Muscle layer of duodenum (tissue), 2 donors: ENCODE data around the gene SCN3A.

Experiments used
- H3K27ac ChIP-seq: one replicate; pipeline ENCODE4 v1.7.0; 2013; ENCODE audit warnings: mild to moderate bottlenecking, low read length
- H3K27me3 ChIP-seq: one replicate; pipeline ENCODE4 v1.7.0; 2013; ENCODE audit warnings: low read depth, mild to moderate bottlenecking, control low read depth, low read length
- H3K36me3 ChIP-seq, 2 donors: one replicate each; pipeline ENCODE4 v1.7.0; 2013; ENCODE audit warnings: low read length in 2 of 2, control low read depth in 1 of 2, mild to moderate bottlenecking in 1 of 2; ENCODE audit not compliant: insufficient read depth in 2 of 2, control insufficient read depth in 1 of 2
- H3K4me1 ChIP-seq, 2 donors: one replicate each; pipeline ENCODE4 v1.7.0; 2013; ENCODE audit warnings: low read length in 2 of 2, mild to moderate bottlenecking in 2 of 2, control low read depth in 1 of 2, moderate library complexity in 1 of 2; ENCODE audit not compliant: insufficient read depth in 2 of 2, control insufficient read depth in 1 of 2
- H3K4me3 ChIP-seq, 2 donors: one replicate each; pipeline ENCODE4 v1.7.0; 2013; ENCODE audit warnings: low read length in 2 of 2, low read depth in 1 of 2, mild to moderate bottlenecking in 1 of 2
- H3K9me3 ChIP-seq, 2 donors: one replicate each; pipeline ENCODE4 v1.7.0; 2013; ENCODE audit warnings: low read length in 2 of 2, control low read depth in 1 of 2, mild to moderate bottlenecking in 1 of 2; ENCODE audit not compliant: control insufficient read depth in 1 of 2
- donor health status: healthy.

Gene SCN3A

DNA sequence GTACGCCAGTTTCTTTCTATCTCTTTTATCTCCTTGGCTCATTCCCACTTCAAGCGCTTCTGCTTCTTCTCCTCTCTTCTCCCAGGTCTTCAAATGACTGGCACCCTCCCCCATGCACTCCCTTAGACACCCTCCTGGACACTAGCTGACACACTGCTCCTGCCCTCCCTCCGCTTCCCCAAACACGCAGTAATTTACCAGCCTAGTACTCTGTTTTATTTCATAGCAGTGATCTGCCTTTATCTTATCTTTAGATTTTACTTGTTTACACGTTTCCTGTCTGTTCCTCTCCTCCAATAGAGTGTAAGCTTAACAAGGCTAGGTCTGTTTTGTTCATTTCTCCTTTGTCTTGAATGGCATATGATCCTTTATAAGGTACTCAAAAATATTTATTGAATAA lies 93.9 kb downstream of the SCN3A start:
- no peaks in the 10 kb centered on the region for H3K27me3 ChIP-seq
- no peak overlapping the region for H3K27ac ChIP-seq
- no peaks in the 10 kb centered on the region for H3K9me3 ChIP-seq
- H3K4me1 ChIP-seq = peaks cover 0 to 8% of the 10 kb centered on the region in 2 donors
- H3K4me3 ChIP-seq = no peak overlapping the region
- no peaks in the 10 kb centered on the region for H3K36me3 ChIP-seq

DNA sequence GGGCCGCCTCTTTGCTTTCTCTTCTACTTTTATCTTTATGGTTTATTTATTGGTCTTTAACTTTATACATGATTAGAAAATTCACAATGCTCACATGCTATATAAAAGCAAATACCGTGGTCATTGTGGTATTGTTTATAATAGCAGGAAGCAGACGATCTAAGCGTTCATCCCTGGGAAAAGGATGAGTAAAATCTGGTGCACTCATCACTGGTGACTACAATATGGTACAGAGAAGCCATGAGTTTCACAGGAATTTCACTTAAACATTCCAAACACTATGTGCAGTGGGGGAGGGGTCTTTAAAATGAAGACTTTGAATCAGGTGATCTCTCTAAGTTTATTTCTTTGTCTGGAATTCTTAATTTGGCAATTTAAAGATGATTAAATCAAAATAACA lies 97.9 kb downstream of the SCN3A start:
- Histone ChIP-seq H3K4me1 (no peaks in the 10 kb centered on the region), H3K27me3 (no peaks in the 10 kb centered on the region), H3K4me3 (no peak overlapping the region), H3K9me3 (no peaks in the 10 kb centered on the region), H3K36me3 (no peaks in the 10 kb centered on the region), H3K27ac (no peak overlapping the region)

DNA sequence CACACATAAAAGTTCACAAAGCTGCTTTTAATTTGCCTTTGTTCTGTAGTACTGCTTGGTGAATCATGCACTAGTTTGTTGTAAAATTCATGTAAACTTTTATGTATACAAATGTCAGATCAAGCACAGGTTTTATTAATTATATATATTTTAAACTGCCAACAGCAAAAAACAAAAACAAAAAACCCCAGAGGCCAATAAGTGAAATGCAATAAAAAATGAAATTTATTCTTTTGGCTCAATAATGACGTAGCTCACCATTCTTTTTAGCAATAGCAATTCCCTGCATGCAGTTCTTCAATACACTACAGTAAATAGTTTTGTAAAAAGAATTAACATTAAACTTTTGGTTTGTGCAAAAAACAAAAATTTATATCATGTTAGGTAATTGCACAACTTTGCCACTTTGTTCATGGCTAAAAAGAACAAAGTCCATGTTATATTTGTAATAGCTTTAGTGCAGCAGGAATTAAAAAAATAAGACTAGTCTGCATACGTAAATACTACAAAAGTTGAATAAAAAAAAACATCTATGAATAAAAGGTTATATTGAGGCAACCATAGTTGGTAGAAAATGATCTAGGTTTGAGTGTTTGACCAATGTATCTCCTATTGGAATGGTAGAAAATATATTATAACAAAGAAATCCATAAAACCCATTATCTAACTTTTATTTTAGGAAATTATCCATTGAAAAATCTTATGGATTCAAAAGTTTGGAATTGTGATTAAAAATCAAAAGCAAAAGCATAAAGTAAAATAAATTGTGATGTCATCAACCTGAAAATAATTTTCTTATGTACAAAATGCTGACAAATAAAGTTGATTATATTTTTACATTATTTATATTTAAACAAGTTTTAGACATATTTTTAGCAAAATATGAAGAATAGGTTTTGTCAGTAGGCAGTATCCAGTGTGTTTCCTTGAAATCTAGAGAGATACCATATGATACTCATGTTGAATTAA lies 115.6 kb downstream of the SCN3A start:
- no peak overlapping the region for H3K4me3 ChIP-seq
- H3K27me3 ChIP-seq = no peaks in the 10 kb centered on the region
- no peaks in the 10 kb centered on the region for H3K9me3 ChIP-seq
- no peak overlapping the region for H3K27ac ChIP-seq
- H3K4me1 ChIP-seq = no peaks in the 10 kb centered on the region
- no peaks in the 10 kb centered on the region for H3K36me3 ChIP-seq

DNA sequence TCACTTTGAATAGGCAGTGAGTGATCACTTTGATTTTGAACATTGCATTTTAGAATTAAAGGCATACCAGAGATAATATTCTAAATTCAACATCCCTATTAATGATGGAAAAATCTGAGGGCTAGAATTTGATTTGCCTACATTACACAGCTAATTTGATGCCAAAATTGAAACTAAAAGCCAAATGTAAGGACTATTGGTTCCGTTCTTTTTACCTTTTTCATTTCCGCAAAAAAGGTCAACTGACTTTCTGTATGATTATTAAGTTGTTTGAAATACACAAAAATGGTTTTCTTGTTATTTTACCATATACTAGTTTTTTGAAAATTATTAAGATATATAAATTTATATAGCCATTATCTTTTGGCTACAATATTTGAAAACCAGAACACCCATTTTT lies 117.5 kb downstream of the SCN3A start:
- Histone ChIP-seq H3K4me1 (no peaks in the 10 kb centered on the region), H3K27me3 (no peaks in the 10 kb centered on the region), H3K9me3 (no peaks in the 10 kb centered on the region)

DNA sequence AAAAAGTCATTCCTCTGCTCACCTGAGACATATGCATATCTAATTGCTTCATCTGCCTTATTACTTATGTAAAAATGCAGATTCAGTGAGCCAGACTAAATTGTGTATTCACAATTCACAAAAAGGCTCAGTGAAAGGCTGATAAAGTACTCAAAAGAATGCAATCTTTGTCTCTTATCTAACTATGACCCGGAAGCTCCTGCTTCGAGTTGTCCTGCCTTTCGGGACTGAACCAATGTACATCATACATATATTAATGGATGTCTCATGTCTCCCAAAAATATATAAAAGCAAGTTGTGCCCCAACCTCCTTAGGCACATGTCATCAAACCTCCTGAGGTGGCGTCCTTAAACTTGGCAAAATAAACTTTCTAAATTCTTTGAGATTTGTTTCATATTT lies 120.5 kb downstream of the SCN3A start:
- no peaks in the 10 kb centered on the region for H3K4me1 ChIP-seq
- no peaks in the 10 kb centered on the region for H3K27me3 ChIP-seq
- no peaks in the 10 kb centered on the region for H3K9me3 ChIP-seq
- no peaks in the 10 kb centered on the region for H3K36me3 ChIP-seq
- no peak overlapping the region for H3K4me3 ChIP-seq
- H3K27ac ChIP-seq = no peak overlapping the region

More for the DNA sequence above, 117.5 kb downstream of the SCN3A start:
- Histone ChIP-seq H3K4me3 (no peak overlapping the region), H3K36me3 (no peaks in the 10 kb centered on the region), H3K27ac (no peak overlapping the region)

DNA sequence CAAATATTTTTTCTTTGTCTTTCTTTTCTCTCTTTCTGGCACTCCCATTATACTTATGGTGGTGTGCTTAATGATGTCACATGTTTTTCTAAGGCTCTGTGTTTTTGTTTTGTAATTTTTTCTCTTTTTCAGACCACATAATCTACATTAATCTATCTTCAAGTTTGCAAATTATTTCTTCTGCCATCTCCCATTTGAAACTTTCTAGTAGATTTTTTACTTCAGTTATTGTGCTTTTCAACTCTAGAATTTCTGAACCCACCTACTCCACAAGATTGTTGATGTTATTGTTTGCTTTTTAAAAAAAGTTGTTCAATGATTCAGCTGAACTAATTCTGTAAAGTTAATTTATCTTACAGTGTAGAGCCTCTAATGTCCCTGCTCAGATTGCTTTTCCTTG lies 121.4 kb downstream of the SCN3A start:
- no peaks in the 10 kb centered on the region for H3K9me3 ChIP-seq

DNA sequence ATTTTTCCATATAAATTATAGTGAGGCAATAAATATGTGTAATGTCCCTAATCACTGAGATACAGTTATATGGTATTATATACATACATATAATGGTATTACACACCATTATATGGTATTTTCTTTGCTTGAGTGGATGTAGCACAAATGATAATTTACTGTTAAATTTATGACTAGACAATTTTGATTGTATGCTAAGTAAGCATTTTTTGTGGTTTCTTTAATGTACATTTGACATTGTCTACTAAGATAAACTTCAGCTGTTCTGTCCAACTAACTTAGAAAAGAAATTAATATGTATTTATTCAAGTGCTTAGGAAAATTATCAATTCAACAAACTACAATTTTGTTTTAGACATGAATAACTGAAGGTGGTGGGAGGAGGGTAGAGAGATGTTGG lies 122.6 kb downstream of the SCN3A start:
- Histone ChIP-seq H3K27ac (no peak overlapping the region), H3K36me3 (no peaks in the 10 kb centered on the region), H3K4me3 (no peak overlapping the region), H3K4me1 (no peaks in the 10 kb centered on the region), H3K9me3 (no peaks in the 10 kb centered on the region), H3K27me3 (no peaks in the 10 kb centered on the region)

More for the DNA sequence above, 121.4 kb downstream of the SCN3A start:
- Histone ChIP-seq H3K27me3 (no peaks in the 10 kb centered on the region), H3K4me1 (no peaks in the 10 kb centered on the region), H3K4me3 (no peak overlapping the region), H3K27ac (no peak overlapping the region), H3K36me3 (no peaks in the 10 kb centered on the region)

DNA sequence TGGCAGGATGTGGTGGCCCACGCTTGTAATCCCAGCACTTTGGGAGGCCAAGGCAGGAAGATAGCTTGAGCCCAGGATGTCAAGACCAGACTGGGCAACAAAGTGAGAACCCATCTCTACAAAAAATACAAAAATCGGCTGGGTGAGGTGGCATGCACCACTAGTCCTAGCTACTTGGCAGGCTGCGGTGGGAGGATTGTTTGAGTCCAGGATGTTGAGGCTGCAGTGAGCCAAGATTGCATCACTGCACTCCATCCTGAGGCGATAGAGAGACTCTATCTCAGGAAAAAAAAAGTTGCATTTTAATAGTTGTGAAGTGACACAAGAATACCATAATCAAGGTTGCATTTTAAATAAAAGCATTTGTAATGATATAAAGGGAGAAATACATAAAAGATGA lies 124.4 kb downstream of the SCN3A start:
- H3K9me3 ChIP-seq = peaks cover 0 to 8% of the 10 kb centered on the region in 2 donors
- H3K4me3 ChIP-seq = no peak overlapping the region
- no peak overlapping the region for H3K27ac ChIP-seq
- no peaks in the 10 kb centered on the region for H3K4me1 ChIP-seq
- H3K36me3 ChIP-seq = no peaks in the 10 kb centered on the region
- H3K27me3 ChIP-seq = no peaks in the 10 kb centered on the region

DNA sequence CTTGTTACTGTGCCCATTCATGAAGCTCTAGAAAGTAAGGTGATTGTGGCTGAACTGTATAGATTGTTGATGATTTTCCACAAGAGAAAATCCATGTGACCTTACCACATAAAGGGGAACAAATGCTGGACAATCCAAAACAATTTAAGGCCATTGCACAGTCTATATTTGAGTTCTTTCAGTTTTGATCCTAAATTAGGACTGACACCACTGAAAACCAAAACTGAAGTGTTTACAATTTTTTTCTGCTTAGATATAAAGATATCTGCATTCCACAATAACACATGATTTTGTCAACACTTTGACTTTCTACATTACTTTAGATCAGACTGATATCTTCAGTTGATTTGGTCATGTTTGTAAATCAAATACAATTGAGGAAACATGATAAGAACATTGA lies 124.9 kb downstream of the SCN3A start:
- no peaks in the 10 kb centered on the region for H3K36me3 ChIP-seq
- H3K4me3 ChIP-seq = no peak overlapping the region
- H3K4me1 ChIP-seq = no peaks in the 10 kb centered on the region
- no peaks in the 10 kb centered on the region for H3K27me3 ChIP-seq
- H3K27ac ChIP-seq = no peak overlapping the region
- peaks cover 0 to 13% of the 10 kb centered on the region in 2 donors for H3K9me3 ChIP-seq

DNA sequence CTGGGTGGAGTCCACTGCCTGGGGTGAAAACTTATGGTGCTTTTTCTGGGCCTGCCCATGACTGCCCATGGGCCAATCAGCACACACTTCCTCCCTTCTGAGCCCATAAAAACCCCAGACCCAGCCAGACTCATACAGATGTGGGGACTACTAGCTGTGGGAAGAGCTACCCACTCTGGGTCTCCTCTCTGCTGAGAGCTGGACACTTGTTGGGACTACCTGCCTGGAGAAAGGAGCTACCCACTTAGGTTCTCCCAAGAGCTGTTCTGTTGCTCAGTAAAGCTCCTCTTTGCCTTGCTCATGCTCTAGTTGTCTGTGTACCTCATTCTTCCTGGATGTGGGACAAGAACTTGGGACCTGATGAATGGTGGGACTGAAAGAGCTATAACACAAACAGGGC lies 129.0 kb downstream of the SCN3A start:
- H3K4me1 ChIP-seq = no peaks in the 10 kb centered on the region
- H3K9me3 ChIP-seq = peaks cover 0 to 16% of the 10 kb centered on the region in 2 donors
- no peaks in the 10 kb centered on the region for H3K36me3 ChIP-seq
- no peak overlapping the region for H3K4me3 ChIP-seq
- H3K27ac ChIP-seq = no peak overlapping the region
- H3K27me3 ChIP-seq = no peaks in the 10 kb centered on the region

DNA sequence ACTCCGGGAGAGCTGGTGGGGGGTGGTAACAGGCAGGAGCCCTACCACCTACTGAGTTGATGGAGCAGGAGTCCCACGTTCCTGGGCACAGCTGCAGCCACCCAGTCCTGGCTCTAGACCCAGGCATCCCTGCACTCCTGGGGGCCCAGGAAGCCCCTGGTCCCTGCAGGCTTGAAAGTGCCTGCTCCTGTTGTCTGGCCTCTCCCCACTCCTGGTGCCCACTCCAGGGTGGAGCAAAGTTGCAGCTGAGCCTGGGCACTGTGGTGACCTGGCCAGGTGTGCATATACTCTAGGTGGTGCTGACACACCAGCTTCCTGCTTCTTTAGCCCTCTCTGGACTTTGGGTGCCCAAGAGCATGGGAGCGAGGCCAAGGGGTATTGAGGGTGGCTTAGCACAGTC lies 129.5 kb downstream of the SCN3A start:
- Histone ChIP-seq H3K27ac (no peak overlapping the region), H3K36me3 (no peaks in the 10 kb centered on the region), H3K9me3 (peaks cover 0 to 16% of the 10 kb centered on the region in 2 donors), H3K4me1 (no peaks in the 10 kb centered on the region), H3K4me3 (no peak overlapping the region), H3K27me3 (no peaks in the 10 kb centered on the region)

DNA sequence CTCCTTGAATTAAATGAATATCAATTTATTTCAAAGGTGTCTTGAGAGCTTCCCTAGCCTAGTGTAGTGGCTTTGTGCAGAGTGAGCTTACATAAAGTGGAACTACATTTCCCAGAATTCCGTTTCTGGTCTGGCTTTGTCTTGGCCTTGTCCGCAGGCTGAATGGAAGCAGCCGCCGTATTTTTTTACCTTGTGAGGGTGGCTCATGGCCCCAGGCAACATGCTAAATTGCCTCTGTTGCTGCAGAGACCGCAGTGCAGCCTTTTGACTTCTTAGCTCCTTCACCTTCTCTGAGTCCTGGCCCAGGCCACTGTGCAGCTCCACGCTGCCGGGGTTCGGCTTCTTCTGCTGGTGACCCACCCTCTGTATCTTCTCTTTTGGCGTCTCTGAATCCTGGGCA lies 133.8 kb downstream of the SCN3A start:
- H3K9me3 ChIP-seq = peaks cover 0 to 12% of the 10 kb centered on the region in 2 donors
- H3K4me3 ChIP-seq = no peak overlapping the region
- H3K27me3 ChIP-seq = no peaks in the 10 kb centered on the region
- no peak overlapping the region for H3K27ac ChIP-seq
- no peaks in the 10 kb centered on the region for H3K4me1 ChIP-seq
- H3K36me3 ChIP-seq = no peaks in the 10 kb centered on the region
